ENCODE data around the gene TECPR2. TPM values are rescaled to one million over a fixed set of nuclear protein-coding genes. Genes with fewer than 3 reads are reported as not detected.
A peak's percentile ranks its signal among the peaks of the same experiment; 100 is the strongest.

TECPR2 gene
- total RNA-seq, 2 donors from 2014 or later: 8.7 to 9.7 TPM

GRCh38 chr14:102504328-102504999 is 141.7 kb downstream of the TECPR2 start:
- DNase-seq: no peak
- Mint-ChIP-seq H3K36me3 (ENCODE audit: insufficient read depth in 2 of 2) (no peaks in the 10 kb centered on the region), H3K9me3 (no peaks in the 10 kb centered on the region), H3K27ac (no peak overlapping the region), H3K27me3 (ENCODE audit: low read depth) (no peaks in the 10 kb centered on the region), H3K4me3 (no peak overlapping the region), H3K4me1 (ENCODE audit: low read depth) (peaks cover 14% of the 10 kb centered on the region)
- no peak for ATAC-seq (replicated peaks in 1 of 2)

- H3K27ac Mint-ChIP-seq: no peak overlapping the region
- no peak for ATAC-seq (replicated peaks in 1 of 2)
- DNase-seq: no peak
- peaks cover 12% of the 10 kb centered on the region for H3K4me1 Mint-ChIP-seq (ENCODE audit: low read depth)
- H3K9me3 Mint-ChIP-seq: no peaks in the 10 kb centered on the region
- H3K36me3 Mint-ChIP-seq (ENCODE audit: insufficient read depth in 2 of 2): no peaks in the 10 kb centered on the region
- no peaks in the 10 kb centered on the region for H3K27me3 Mint-ChIP-seq (ENCODE audit: low read depth)
- H3K4me3 Mint-ChIP-seq: no peak overlapping the region
Measured at GRCh38 chr14:102505000-102505619, 142.4 kb downstream of the TECPR2 start.

GRCh38 chr14:102505775-102506625 is 143.3 kb downstream of the TECPR2 start:
- Mint-ChIP-seq H3K27me3 (ENCODE audit: low read depth) (no peaks in the 10 kb centered on the region), H3K27ac (no peak overlapping the region), H3K36me3 (ENCODE audit: insufficient read depth in 2 of 2) (no peaks in the 10 kb centered on the region), H3K4me1 (ENCODE audit: low read depth) (peaks cover 10% of the 10 kb centered on the region), H3K4me3 (no peak overlapping the region), H3K9me3 (no peaks in the 10 kb centered on the region)
- ATAC-seq (replicated peaks in 1 of 2) (no peak), DNase-seq (no peak)

GRCh38 chr14:102506626-102506925 is 143.8 kb downstream of the TECPR2 start:
- ATAC-seq (replicated peaks in 1 of 2): no peak
- DNase-seq: no peak
- H3K27ac Mint-ChIP-seq: no peak overlapping the region
- H3K27me3 Mint-ChIP-seq (ENCODE audit: low read depth): no peaks in the 10 kb centered on the region
- H3K36me3 Mint-ChIP-seq (ENCODE audit: insufficient read depth in 2 of 2): no peaks in the 10 kb centered on the region
- H3K9me3 Mint-ChIP-seq: no peaks in the 10 kb centered on the region
- no peak overlapping the region for H3K4me3 Mint-ChIP-seq
- peaks cover 12% of the 10 kb centered on the region for H3K4me1 Mint-ChIP-seq (ENCODE audit: low read depth)

- no peak overlapping the region for H3K27ac Mint-ChIP-seq
- no peaks in the 10 kb centered on the region for H3K36me3 Mint-ChIP-seq (ENCODE audit: insufficient read depth in 2 of 2)
- no peak overlapping the region for H3K4me3 Mint-ChIP-seq
- DNase-seq (no peak), ATAC-seq (replicated peaks in 1 of 2) (no peak)
- H3K27me3 Mint-ChIP-seq (ENCODE audit: low read depth): no peaks in the 10 kb centered on the region
- H3K9me3 Mint-ChIP-seq: no peaks in the 10 kb centered on the region
- peaks cover 12% of the 10 kb centered on the region for H3K4me1 Mint-ChIP-seq (ENCODE audit: low read depth)
Measured at GRCh38 chr14:102507081-102507856, 144.5 kb downstream of the TECPR2 start.

GRCh38 chr14:102507857-102508312 is 145.1 kb downstream of the TECPR2 start:
- Mint-ChIP-seq H3K9me3 (no peaks in the 10 kb centered on the region), H3K36me3 (ENCODE audit: insufficient read depth in 2 of 2) (no peaks in the 10 kb centered on the region), H3K27ac (no peak overlapping the region), H3K27me3 (ENCODE audit: low read depth) (no peaks in the 10 kb centered on the region), H3K4me3 (no peak overlapping the region), H3K4me1 (ENCODE audit: low read depth) (peaks cover 12% of the 10 kb centered on the region)
- ATAC-seq (replicated peaks in 1 of 2) (no peak), DNase-seq (no peak)

- H3K36me3 Mint-ChIP-seq (ENCODE audit: insufficient read depth in 2 of 2): no peaks in the 10 kb centered on the region
- H3K4me1 Mint-ChIP-seq (ENCODE audit: low read depth): peaks cover 12% of the 10 kb centered on the region
- ATAC-seq (replicated peaks in 1 of 2) (no peak), DNase-seq (no peak)
- peak overlapping the region; percentile 68 to 72 for H3K4me3 Mint-ChIP-seq
- H3K9me3 Mint-ChIP-seq: no peaks in the 10 kb centered on the region
- H3K27ac Mint-ChIP-seq: no peak overlapping the region
- no peaks in the 10 kb centered on the region for H3K27me3 Mint-ChIP-seq (ENCODE audit: low read depth)
Measured at GRCh38 chr14:102508410-102508773, 145.7 kb downstream of the TECPR2 start.

GRCh38 chr14:102508774-102509745 is 146.3 kb downstream of the TECPR2 start:
- Mint-ChIP-seq H3K36me3 (ENCODE audit: insufficient read depth in 2 of 2) (no peaks in the 10 kb centered on the region), H3K4me1 (ENCODE audit: low read depth) (peaks cover 12% of the 10 kb centered on the region), H3K27me3 (ENCODE audit: low read depth) (no peaks in the 10 kb centered on the region), H3K27ac (no peak overlapping the region), H3K9me3 (no peaks in the 10 kb centered on the region), H3K4me3 (peak overlapping the region; percentile 68 to 72)
- DNase-seq (peak; percentile 27 to 40), ATAC-seq (replicated peaks in 1 of 2) (peak; percentile 4 to 18)

- Mint-ChIP-seq H3K27ac (no peak within 1 kb of the TSS), H3K27me3 (ENCODE audit: low read depth) (no peaks in the 10 kb centered on the region), H3K4me1 (ENCODE audit: low read depth) (peaks cover 12% of the 10 kb centered on the region), H3K9me3 (no peaks in the 10 kb centered on the region), H3K36me3 (ENCODE audit: insufficient read depth in 2 of 2) (no peaks in the 10 kb centered on the region), H3K4me3 (peak within 1 kb of the TSS; percentile 86 to 91)
- DNase-seq (peak; percentile 88 to 92), ATAC-seq (replicated peaks in 1 of 2) (peak; percentile 89 to 91)
Measured at GRCh38 chr14:102509746-102510615, 147.2 kb downstream of the TECPR2 start, which contains the start of gene ANKRD9. Gene ANKRD9, minus strand, starts transcription at chr14:102509776. Its CDS starts 1,887 bp downstream, at chr14:102507889.

GRCh38 chr14:102510616-102511520 is 148.1 kb downstream of the TECPR2 start:
- no peaks in the 10 kb centered on the region for H3K27me3 Mint-ChIP-seq (ENCODE audit: low read depth)
- peaks cover 12% of the 10 kb centered on the region for H3K4me1 Mint-ChIP-seq (ENCODE audit: low read depth)
- H3K4me3 Mint-ChIP-seq: peak overlapping the region; percentile 86 to 91
- no peaks in the 10 kb centered on the region for H3K36me3 Mint-ChIP-seq (ENCODE audit: insufficient read depth in 2 of 2)
- DNase-seq (peak; percentile 31 to 37), ATAC-seq (replicated peaks in 1 of 2) (no peak)
- H3K9me3 Mint-ChIP-seq: no peaks in the 10 kb centered on the region
- H3K27ac Mint-ChIP-seq: no peak overlapping the region
